HG03354 (cell line): ENCODE data around the gene CBX2.

Experiments used
- ATAC-seq: cut with Tn5 transposase; IDR thresholded peaks from one replicate; pipeline ENCODE4 v1.9.1; 2021; ENCODE audit warnings: mild to moderate bottlenecking; ENCODE audit not compliant: unreplicated experiment, poor library complexity, severe bottlenecking

Gene CBX2

GRCh38 chr17:79809530-79810129 lies 31.7 kb downstream of the CBX2 start:
- no peak for ATAC-seq

DNA sequence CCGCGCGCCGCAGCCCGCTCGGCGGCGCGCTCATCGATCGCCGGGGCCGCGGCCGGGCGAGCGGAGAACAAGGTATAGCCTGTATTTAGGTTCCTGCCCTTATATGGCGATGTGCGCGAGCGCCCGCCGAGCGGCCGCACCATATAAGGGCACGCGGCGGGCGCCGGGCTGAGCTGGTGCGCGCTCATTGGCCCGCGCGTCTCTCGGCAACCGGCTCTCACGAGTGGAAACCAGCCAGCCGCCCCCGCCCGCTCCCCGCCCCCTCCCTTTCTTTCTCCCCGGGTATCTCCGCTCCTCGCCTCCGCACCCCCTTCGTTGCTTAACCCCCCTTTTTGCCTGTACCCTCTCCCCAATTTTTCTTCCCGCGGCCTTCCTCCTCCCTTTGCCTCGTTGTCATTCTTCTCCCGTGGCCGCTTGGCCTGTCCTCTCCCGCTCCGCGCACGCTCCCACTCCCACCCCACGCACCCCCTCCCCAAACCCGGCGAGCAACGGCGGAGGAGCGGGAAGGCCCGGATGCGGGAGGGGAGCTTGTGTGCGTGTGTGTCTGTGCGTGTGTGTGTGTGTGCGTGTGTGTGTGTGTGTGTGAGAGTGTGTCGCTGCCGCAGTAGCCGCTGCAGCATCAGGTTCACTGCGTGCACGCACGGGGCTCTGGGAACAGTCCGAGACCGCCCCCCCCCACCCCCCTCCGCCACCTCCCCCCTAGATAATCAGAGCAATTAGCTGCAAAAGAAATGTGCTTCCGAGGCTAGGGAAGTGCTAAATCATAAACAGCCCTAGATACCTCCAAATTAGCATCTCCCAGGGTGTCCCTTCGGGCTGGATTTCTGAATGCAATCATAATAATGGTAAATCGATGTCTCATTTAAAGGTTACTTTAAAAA lies 32.4 kb downstream of the CBX2 start:
- peak; percentile 84 for ATAC-seq

DNA sequence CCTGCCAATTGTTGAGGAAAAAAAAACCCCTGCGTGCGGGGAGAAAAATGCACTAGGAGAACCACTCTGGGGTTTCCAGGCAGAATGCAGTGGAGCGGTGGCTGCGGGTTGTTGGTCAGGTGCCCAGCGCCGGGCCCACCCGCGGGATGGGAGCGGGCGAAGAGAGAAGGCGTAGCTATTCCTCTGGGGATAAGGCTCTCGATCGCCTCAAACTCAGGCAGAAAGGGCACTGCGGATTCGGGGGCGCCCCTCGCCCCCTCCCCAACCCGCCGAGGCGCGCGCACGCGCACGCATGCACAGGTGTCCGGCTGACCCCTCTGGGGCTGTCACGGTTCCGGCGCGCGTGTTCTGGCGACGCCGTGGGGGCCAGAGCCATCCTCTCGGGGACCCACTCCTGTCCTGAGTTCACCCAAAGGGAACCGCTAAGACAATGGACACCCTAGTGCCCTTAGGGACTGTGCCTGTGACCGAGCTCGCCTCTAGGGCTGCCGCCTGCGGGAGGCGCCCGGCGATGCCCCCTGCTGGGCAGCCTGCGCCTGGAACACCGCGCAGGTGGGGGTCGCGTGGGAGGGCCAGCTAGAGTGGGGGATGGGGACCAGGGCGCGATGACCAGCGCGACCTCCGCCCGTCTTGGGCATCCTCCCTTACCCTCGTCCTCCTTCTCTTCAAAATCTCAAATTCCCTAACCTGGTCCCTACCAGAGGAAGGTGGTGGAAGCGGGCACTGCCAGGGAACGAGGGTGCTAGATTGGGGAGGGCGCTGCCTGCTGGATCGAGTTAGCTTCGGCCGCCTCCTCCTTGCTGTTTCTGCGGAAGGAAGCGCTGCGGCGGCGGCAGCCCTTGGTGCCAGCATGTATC lies 33.3 kb downstream of the CBX2 start:
- ATAC-seq, result no peak

GRCh38 chr17:79811868-79812352 lies 34.0 kb downstream of the CBX2 start:
- ATAC-seq, result no peak

DNA sequence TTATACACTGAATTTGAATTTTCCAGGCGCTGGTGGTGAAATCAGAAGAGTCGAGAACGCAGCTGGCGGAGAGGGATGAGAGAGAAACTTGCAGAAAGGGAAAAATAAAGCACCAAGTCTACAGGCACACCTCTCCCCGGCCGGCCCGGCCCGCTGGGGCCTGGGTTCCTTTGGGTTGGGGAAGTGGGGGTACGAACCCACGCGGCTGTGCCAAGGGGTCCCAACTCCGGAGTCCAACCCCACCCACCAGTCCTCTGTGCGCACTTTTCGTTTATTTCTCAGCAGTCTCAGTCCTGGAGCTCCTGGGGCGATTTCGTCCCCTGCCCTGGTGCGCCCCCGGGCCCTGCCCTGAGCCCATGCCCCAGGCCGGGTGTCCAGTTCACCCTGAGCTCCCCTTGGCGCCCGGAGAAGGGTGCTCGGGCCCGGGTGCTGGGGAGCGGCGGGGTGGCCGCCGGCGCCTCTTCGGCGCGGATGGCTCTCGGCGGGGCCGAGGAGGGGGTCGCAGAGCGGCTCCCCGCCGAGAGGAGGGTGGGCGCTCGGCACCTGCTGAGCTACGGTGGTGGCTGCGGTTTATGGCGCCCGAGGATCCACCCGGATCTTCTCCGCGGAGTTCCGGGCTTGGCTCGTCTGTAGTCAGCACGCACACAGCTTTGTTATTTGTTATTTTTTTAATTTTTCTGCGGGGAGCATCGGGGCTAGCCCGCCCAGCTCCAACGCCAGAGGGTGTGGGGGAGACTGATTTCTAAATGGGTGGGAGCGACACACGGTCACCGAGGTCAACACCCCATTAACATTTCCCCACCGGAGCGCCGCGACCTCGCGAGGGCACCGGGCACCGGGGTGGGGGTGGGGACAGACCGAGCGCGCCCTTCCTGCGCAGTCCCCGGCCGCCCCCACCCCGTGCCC lies 34.7 kb downstream of the CBX2 start:
- no peak for ATAC-seq

DNA sequence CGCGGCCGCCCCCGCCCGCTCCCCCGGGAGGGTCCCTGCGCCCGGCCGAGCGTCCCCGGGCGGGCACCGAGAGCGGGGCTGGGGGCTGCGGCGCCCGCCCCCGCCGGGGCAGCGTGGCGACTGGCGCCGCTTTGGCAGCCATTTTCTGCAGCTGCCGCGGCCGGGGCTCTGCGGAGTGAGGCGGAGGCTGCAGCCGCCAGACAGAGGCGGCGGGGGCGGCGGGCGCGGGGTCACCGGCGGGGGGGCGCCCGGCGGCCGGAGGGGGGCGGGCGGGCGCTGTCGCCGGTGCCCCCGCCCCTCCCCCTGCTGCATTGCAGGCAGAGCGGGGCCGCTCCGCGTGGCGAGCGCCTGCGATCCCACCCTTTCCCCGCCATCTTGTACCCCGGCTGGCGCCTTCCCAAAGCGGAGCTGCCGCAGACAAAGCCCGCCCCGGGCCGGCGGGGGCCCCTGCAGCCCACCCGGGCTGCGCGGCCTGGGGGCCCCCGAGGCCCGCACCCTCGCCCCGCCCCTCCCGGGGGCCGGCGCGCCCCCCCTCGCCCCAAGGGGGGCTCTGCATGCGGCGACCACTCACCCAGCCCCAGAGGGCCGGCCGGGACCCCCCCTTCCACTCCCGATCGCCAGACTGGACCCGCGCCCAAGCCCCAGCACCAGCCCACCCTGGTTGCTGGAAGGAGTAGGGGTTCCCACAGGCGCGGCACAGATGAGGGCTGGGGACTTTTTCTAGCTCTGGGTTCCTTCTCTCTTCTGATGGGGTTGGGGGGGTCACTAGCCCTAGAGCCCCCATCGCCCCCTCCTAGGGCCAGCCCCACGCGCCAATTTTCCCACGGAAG lies 35.6 kb downstream of the CBX2 start:
- ATAC-seq, result no peak

- no peak for ATAC-seq
These were observed 36.4 kb downstream of the CBX2 start for GRCh38 chr17:79814127-79814973.

DNA sequence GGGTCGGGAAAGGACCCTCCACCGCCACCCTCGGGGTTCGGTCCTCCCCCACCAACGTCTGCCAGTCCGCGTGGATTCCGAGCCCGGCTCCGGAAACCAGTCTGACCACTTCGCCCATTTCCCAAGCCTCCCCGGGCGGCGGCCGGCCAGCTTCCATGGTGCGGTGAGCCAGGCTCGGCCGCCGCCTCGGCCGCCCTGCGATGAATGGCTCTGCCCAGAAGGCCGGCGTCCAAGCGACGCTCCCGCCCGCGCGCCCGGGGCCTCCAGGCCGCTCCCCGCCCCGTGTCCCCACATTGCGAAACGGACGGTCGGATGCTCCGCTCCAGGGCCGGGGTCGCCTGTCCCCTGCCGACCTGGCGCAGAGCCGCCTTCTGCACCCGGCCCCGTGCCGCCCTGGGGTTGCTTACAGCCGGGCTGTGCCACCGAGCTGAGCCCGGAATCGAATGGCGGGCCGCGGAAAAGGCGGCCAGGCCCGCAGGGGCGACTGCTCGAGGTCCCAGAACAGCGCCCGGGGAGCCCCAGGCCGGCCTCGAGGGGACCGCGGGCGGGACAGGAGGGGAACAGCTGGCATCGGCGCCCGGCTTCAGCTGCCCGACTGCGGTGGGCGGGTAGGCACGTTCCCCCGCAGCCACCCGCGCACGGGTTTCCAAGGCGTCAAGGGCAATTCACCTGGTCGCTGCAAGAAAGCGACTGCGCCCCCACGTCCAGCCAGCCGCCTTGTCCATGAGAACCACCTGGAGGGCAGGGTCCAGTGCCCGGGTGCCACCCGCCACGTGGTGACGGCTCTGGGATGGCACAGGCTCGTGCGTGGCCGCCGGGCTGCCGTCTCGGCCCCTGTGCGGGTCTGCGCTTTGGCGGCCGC lies 37.3 kb downstream of the CBX2 start:
- no peak for ATAC-seq

DNA sequence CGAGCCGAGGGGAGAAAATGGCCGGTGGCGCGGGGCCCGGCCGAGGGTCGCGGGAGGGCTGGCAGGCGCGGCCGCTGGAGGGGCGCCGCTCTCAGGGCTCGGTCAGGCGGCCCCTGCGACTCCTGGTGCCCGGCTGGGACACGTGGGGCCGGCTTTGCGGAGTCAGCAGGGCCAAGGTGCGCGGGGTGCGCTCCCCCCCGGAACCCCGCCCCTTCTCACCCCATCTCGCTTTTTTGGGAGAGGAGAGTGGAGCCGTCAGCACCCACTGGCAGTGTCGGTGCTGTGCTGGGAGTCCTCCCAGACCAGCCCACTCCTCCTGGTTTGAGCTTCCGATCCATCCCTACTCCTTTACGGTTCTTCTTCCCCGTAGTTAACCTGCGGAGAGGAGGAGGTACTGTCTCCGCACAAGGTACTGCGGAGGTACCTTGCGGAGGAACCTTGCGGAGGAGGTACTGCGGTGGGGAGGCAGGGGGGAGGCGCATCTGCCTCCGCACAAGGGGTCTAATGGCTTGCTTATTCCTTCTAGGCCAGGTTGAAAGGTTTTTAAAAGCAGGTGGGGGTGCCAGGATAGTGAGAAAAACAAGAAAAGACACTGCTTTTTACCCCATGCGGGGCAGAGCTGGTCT lies 38.0 kb downstream of the CBX2 start:
- no peak for ATAC-seq

- no peak for ATAC-seq
These were observed 40.2 kb downstream of the CBX2 start for GRCh38 chr17:79818026-79818758.

GRCh38 chr17:79819085-79819484 lies 41.1 kb downstream of the CBX2 start:
- no peak for ATAC-seq

DNA sequence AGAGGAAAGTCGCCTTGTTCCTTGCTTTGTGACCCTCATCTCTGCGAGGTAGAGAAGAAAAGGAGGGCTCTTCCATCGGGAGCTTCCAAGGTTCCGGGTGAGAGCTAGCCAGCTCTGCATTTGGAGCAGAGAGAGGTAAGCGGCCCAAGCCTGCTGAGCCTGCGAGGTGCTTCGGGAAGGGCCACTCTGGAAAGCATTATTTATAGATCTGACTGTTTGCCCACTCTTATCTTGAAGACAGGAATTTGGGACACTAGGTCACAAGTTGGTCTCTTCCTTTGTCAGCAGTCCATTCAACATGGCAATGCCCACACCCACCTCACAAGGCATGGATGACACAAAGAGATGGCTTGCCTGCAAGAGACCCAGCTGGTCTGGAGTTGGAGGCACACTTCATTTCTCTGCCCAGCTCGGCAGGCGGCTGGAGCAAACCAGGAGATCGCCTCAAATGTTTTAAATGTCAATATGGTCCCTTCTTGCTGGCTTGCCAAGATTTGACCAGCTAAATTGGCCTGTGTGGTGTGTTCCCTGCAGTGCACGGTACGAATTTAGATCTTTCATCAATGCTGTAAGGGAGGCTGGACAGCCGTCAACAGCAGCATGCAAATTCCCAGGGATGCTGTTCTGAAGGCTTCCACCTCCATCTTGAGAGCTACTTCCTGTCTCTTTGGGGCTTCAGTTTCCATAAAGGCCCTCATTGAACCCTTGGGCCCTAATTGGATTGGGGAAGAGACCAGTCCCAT lies 41.8 kb downstream of the CBX2 start:
- no peak for ATAC-seq

DNA sequence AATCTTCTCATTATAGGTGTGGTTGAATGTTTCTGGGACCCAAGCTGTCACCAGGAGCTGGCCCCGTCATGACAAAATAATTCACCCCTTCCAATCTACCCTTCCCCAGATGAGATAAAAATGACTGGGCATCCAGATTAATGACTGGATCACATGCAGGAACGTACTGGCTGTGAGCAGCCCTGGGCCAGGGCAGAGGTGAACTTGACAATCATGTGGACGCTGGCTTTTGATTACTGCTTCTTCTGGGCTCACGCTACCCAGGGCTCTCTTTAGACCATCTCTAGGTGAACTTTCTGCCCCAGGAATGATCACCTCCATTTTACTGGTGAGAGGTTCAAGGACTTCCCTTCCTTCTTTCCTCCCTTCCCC lies 43.0 kb downstream of the CBX2 start:
- ATAC-seq, result no peak

DNA sequence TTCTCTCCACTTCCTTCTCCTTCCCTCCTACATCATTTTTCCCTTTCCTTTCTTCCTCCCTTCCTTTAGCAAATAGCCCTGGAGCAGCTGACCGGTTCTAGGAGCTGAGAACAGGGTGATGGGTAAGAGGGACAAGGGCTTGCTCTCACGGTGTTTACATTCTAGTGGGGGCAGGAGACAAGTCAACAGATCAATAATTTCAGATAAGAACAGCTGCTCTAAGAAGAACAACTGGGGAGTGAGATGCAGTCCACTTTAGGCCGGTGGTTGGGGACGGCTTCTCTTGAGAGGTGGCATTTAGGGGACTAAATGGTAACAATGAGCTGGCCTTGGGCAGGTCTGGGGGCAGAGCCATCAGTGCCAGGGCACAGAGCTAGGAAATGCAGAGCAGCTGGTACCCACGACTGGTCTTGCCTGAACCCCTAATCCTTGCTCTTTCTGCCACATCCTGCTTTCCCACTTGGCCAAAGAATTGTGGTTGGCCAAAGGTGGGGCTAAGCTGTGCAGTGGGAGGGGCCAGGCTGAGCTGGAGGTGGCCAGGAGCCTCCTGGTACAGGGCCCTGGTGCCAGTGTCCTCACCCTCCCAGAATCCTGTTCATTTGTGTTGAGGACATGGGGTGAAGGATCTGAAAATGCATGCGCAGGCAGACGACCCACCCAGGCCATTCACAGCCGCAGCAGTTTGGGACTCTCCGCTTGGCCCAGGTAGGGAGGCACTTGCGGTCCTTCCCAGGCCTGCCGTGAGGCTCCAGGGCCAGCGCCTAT lies 43.6 kb downstream of the CBX2 start:
- no peak for ATAC-seq
